Ovary (tissue), 3 donors: ENCODE data around the gene SBF2.

Experiments used
- POLR2A ChIP-seq: fragments of 450-650 bp; IDR thresholded peaks from one replicate; pipeline ENCODE4 v1.6.1; 2017; ENCODE audit warnings: antibody characterized with exemption, mild to moderate bottlenecking, moderate library complexity
- TF ChIP-seq, protein P1 (sequence below), 3 donors: fragments of 450-650 bp in 2 of 3; fragments of 200-600 bp in 1 of 3; IDR thresholded peaks; one replicate each; pipeline versions ENCODE4 v1.5.1 to v1.8.0; 2016 to 2022; ENCODE audit warnings: antibody characterized with exemption in 3 of 3, mild to moderate bottlenecking in 1 of 3
- donor health status: DM: no; HTN: no; CAD: no.

DNA sequence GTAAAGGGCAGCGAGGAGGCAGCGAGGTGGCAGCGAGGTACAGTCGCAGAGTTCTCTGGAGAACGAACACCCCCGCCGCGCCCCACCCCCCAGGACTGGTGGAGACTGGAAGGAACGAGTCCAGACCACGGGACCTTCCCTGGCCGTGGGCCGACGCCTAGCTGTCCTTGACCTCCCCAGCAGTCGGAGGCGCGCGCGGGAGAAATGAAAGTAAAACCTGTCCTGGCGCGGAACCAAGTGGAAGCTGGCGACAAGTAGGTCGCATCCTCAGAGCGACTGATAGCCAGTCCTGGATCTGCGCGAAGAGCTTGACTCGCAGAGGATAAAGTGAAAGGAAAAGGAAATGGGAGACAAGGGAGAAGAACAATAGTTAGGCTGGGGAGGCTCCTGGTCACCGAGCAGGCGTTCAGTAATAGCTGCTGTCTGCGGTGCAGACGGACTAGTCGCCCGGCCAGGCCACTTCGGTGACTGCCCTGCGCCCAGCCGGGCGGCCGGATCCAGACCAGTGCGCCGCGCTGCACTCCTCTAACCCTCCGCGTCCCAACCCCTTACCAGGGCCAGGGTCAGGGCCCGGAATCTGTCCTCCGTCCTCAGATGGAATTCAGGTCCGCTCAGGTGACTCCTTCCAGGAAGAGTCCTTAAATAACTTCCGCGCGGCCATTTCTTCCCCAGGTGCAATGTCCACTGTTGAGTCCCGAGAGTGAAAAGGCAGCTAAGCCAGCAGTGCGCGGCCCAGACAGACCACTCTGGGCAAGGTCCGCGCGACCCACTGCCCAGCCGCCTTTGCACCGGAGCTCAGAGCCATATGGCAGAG lies 8.9 kb upstream of the SBF2 start:
- TF ChIP-seq POLR2A: no peak
- TF ChIP-seq, protein P1, sequence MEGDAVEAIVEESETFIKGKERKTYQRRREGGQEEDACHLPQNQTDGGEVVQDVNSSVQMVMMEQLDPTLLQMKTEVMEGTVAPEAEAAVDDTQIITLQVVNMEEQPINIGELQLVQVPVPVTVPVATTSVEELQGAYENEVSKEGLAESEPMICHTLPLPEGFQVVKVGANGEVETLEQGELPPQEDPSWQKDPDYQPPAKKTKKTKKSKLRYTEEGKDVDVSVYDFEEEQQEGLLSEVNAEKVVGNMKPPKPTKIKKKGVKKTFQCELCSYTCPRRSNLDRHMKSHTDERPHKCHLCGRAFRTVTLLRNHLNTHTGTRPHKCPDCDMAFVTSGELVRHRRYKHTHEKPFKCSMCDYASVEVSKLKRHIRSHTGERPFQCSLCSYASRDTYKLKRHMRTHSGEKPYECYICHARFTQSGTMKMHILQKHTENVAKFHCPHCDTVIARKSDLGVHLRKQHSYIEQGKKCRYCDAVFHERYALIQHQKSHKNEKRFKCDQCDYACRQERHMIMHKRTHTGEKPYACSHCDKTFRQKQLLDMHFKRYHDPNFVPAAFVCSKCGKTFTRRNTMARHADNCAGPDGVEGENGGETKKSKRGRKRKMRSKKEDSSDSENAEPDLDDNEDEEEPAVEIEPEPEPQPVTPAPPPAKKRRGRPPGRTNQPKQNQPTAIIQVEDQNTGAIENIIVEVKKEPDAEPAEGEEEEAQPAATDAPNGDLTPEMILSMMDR (IDR thresholded peaks at IDR 0.05): no peak
